Small intestine (tissue), 7 donors: ENCODE measurements around the gene SPP1. TPM values are rescaled to one million over a fixed set of nuclear protein-coding genes. Genes with fewer than 3 reads are reported as not detected.

Source experiments
- DNase-seq, 2 donors: peaks; one replicate each; pipeline versions ENCODE4 v3.0.0 to v3.0.0-alpha.2; 2013
- FAIRE-seq: peaks from 2 replicates; lab custom pipeline; 2012; peaks lifted over from hg19 to GRCh38; lab: Jason Lieb, UNC
- H3K27ac ChIP-seq, 3 donors: one replicate each; pipeline ENCODE4 v1.5.1; 2013; ENCODE audit warnings: low read length in 2 of 3, mild to moderate bottlenecking in 2 of 3, control low read depth in 1 of 3, inconsistent platforms in 1 of 3, low read depth in 1 of 3, moderate library complexity in 1 of 3
- H3K27me3 ChIP-seq, 3 donors: one replicate each; pipeline ENCODE4 v1.6.1; 2013; ENCODE audit warnings: low read length in 3 of 3, inconsistent platforms in 1 of 3; ENCODE audit not compliant: control insufficient read depth in 3 of 3, insufficient read depth in 3 of 3
- H3K36me3 ChIP-seq, 3 donors: one replicate each; pipeline ENCODE4 v1.6.1; 2013; ENCODE audit warnings: low read length in 3 of 3, inconsistent platforms in 1 of 3, low read depth in 1 of 3, mild to moderate bottlenecking in 1 of 3, moderate library complexity in 1 of 3; ENCODE audit not compliant: control insufficient read depth in 3 of 3, insufficient read depth in 2 of 3
- H3K4me1 ChIP-seq, 3 donors: one replicate each; pipeline ENCODE4 v1.6.1; 2013; ENCODE audit warnings: low read length in 2 of 3, inconsistent platforms in 1 of 3, low read depth in 1 of 3, mild to moderate bottlenecking in 1 of 3, moderate library complexity in 1 of 3; ENCODE audit not compliant: control insufficient read depth in 3 of 3, insufficient read depth in 2 of 3
- H3K4me3 ChIP-seq, 3 donors: one replicate each; pipeline ENCODE4 v1.5.1; 2013; ENCODE audit warnings: low read length in 3 of 3, control low read depth in 1 of 3, inconsistent platforms in 1 of 3, low read depth in 1 of 3, mild to moderate bottlenecking in 1 of 3, moderate library complexity in 1 of 3
- H3K9me3 ChIP-seq, 2 donors: one replicate each; pipeline ENCODE4 v1.6.1; 2013; ENCODE audit warnings: low read depth in 1 of 2, low read length in 1 of 2; ENCODE audit not compliant: control insufficient read depth in 2 of 2, insufficient read depth in 1 of 2
- WGBS, 3 donors: extraction: QIAGEN DNeasy Blood & Tissue Kit; methylation state at CpG; one replicate each; pipeline ENCODE4 v1.1.7; 2013; 5-methylcytosine and 5-hydroxymethylcytosine counted together
- polyA plus RNA-seq, 4 donors: library from polyadenylated mRNA; stranded (reverse) in 3 of 4; unstranded in 1 of 4; fragments of 200-250 nt in 3 of 4; fragments of 120-200 nt in 1 of 4; gene quantifications; one replicate each; pipeline versions ENCODE4 v1.2.1 to v1.2.3, GENCODE V29; 2013
- donor health status: healthy with polysubstance abuse.
- donor health status: control.
- donor health status: control.
- donor health status: Bipolar disorder and iron deficiency.
- donor health status: healthy.

The SPP1 gene
- polyA plus RNA-seq, 4 donors = 2.2 to 12.8 (median 3.5) TPM

DNA sequence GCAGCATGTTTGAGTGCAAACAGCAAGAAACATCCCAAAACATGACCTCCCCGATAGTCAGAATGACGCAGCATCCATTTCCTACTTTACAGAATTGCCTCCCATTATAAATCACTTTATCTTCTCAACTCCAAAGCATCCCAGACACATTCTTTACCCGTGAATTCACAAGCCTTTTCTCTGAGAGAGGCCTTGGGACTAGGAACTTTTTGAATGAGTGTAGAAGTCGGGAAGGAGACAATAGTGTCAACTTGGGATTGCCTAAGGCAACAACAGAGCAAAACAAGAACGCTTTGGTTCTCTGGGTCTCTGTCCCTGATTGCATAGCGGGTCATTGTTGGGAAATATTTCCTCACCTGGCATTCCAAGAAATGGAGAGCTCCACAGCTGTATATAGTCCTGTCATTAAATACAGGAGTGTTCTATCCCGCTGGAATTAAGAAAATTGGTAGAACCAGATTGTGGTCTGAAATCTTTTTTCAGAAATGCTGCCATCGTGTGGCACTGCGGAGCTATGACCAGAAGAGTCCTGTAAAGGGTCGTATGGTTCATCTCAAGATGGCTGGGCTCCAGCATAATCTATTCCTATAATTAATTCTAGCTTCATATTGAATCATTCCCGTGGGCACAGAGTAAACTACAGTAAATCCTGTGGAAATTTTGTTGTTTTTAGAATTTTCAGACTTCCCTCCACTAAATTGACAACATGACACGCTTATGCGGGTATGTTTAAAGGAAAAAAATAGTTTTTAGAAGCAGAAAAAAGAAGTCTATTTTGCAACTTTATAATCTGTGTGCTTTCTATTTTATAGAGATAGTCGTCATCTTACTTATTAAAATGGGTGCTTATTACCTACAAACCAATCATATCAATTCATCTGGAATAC is 2.0 kb upstream of the SPP1 start:
- H3K4me1 ChIP-seq = no peaks in the 10 kb centered on the region
- 26 to 30% (median 29%) methylated on average over 14 of the region's 14 CpGs for WGBS, 3 donors
- H3K36me3 ChIP-seq = no peaks in the 10 kb centered on the region
- FAIRE-seq = no peak
- H3K27me3 ChIP-seq = peaks cover 0 to 22% (median 2%) of the 10 kb centered on the region in 3 donors
- H3K9me3 ChIP-seq = no peaks in the 10 kb centered on the region
- no peak overlapping the region for H3K27ac ChIP-seq
- no peak overlapping the region for H3K4me3 ChIP-seq
- peak; percentile 40 to 67 for DNase-seq

DNA sequence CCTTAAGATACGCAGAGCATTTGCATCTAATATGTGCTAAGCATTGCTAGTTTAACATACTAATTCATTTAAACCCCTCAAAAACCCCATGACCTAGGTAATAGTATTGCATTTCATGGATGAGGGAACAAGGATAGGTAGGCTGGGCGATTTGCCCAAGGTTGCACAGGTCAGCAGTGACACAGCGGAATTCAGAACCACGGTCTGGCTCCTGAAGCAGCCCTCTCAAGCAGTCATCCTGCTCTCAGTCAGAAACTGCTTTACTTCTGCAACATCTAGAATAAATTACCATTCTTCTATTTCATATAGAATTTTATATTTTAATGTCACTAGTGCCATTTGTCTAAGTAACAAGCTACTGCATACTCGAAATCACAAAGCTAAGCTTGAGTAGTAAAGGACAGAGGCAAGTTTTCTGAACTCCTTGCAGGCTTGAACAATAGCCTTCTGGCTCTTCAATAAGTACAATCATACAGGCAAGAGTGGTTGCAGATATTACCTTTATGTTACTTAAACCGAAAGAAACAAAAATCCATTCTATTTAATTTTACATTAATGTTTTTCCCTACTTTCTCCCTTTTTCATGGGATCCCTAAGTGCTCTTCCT is 555 bp upstream of the SPP1 start:
- Histone ChIP-seq H3K4me3 (no peak overlapping the region), H3K9me3 (no peaks in the 10 kb centered on the region), H3K27me3 (peaks cover 0 to 22% (median 4%) of the 10 kb centered on the region in 3 donors), H3K36me3 (no peaks in the 10 kb centered on the region), H3K27ac (no peak overlapping the region), H3K4me1 (no peaks in the 10 kb centered on the region)
- WGBS, 3 donors = 45 to 71% (median 50%) methylated on average over 6 of the region's 6 CpGs
- no peak for DNase-seq
- FAIRE-seq = no peak

DNA sequence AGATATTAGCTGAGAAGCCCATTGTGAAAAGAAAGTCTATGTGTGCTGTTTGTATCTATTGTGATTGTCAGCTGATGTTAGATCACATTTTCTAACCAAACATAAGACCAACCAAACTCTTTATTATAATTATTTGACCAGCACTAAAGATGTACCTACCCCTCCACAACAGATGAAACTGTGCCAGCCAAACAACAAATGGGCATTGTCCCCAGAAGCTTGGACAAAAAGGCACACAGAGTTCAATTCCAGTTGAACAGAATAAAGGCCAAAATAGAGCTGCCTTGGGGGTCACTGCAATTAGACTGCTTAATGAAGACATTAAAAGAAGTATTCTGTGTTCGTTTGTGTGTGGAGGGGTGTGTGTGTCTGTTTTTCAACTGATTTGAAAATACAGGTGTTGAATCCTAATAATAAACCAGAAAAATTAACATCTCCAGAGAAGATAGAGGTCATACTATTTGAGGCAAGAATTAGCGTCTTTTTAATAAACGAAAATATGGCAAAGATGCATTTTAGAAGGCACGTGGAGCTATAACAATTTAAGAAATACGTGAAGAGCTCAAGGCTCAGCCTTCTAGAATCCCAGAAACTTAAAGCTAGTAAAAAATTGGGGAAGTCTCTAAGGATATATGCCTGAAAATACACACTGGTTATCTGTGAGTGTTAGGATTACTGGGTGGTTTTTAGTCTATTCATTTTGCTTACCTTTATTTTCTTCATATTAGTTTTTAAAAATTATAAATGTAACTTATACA is 2.2 kb downstream of the SPP1 start:
- Histone ChIP-seq H3K36me3 (no peaks in the 10 kb centered on the region), H3K4me3 (no peak overlapping the region), H3K27me3 (peaks cover 0 to 18% (median 4%) of the 10 kb centered on the region in 3 donors), H3K9me3 (no peaks in the 10 kb centered on the region), H3K4me1 (no peaks in the 10 kb centered on the region), H3K27ac (no peak overlapping the region)
- 77 to 86% (median 85%) methylated on average over 5 of the region's 5 CpGs for WGBS, 3 donors
- FAIRE-seq (no peak), DNase-seq (no peak)

DNA sequence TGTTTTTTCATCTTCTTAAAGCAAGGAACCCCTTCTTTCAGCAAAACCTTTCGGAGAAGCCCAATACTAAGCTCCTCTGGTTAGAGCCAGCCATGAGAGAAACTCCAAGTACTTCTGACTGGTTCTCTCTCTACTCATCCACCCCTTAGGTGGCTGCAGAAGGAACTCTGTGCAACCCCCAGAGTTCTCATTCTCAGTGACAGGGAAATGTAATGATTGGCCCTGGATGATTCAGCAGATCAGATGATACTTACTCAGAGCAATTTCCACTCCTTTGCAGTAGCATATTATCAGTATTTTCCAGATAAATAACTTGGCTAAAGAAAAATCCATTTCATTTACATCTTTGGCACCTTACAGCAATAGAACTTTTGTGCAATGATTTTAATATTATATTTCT is 3.2 kb downstream of the SPP1 start:
- Histone ChIP-seq H3K9me3 (no peaks in the 10 kb centered on the region), H3K36me3 (no peaks in the 10 kb centered on the region), H3K4me1 (no peaks in the 10 kb centered on the region), H3K4me3 (no peak overlapping the region), H3K27me3 (peaks cover 0 to 12% (median 2%) of the 10 kb centered on the region in 3 donors), H3K27ac (no peak overlapping the region)
- DNase-seq (no peak), FAIRE-seq (no peak)
- WGBS, 3 donors = 82 to 95% (median 95%) methylated on average over 1 of the region's 1 CpG

DNA sequence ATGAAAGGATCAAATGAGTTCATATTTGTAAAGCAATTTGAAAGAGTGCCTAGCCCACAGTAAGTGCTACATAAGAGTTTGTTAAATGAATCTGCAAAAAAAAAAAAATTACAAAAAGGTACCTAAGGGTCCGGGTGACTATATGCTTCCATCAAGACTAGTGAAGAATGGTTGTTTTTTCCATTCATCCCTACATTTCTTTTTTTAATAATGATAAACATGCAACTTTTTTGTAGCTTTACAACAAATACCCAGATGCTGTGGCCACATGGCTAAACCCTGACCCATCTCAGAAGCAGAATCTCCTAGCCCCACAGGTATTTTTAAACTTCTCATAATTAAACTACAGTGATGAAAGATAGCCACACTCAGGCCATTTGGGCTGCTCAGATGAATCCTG is 4.3 kb downstream of the SPP1 start:
- Histone ChIP-seq H3K4me3 (no peak overlapping the region), H3K36me3 (no peaks in the 10 kb centered on the region), H3K4me1 (no peaks in the 10 kb centered on the region), H3K9me3 (no peaks in the 10 kb centered on the region), H3K27ac (no peak overlapping the region), H3K27me3 (peaks cover 0 to 11% (median 2%) of the 10 kb centered on the region in 3 donors)
- DNase-seq (no peak), FAIRE-seq (no peak)
- WGBS, 3 donors = 86 to 90% (median 89%) methylated on average over 1 of the region's 1 CpG

DNA sequence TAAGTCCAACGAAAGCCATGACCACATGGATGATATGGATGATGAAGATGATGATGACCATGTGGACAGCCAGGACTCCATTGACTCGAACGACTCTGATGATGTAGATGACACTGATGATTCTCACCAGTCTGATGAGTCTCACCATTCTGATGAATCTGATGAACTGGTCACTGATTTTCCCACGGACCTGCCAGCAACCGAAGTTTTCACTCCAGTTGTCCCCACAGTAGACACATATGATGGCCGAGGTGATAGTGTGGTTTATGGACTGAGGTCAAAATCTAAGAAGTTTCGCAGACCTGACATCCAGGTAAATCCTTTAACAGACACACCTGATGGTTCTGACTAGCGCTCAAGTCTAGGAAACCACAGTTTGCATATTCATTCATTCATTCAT is 6.0 kb downstream of the SPP1 start:
- H3K27ac ChIP-seq = no peak overlapping the region
- H3K36me3 ChIP-seq = no peaks in the 10 kb centered on the region
- no peak overlapping the region for H3K4me3 ChIP-seq
- FAIRE-seq = no peak
- H3K27me3 ChIP-seq = peaks cover 0 to 2% (median 2%) of the 10 kb centered on the region in 3 donors
- H3K9me3 ChIP-seq = no peaks in the 10 kb centered on the region
- 83 to 92% (median 86%) methylated on average over 8 of the region's 8 CpGs for WGBS, 3 donors
- H3K4me1 ChIP-seq = no peaks in the 10 kb centered on the region
- DNase-seq = no peak

DNA sequence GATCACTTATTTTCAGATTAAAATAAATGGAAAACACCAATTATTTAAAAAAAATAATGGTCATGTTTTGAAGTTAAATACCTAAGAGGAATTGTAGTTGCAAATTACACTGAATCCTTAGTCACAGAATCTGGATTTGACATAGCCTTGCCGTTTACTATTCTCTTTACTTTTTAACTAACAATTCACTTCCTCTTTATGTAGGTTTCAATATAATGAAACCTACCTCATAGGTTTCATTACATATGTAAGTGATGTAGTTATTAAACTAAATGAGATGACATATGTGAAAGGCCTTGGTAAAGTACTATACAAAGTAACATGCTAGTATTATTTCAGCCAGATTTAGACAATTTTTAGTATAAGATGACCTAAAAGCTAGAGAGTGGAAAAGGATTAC is 6.5 kb downstream of the SPP1 start:
- no peak overlapping the region for H3K4me3 ChIP-seq
- H3K27ac ChIP-seq = no peak overlapping the region
- DNase-seq (no peak), FAIRE-seq (no peak)
- WGBS, 3 donors = 63 to 79% (median 79%) methylated on average over 1 of the region's 1 CpG
- no peaks in the 10 kb centered on the region for H3K4me1 ChIP-seq
- H3K27me3 ChIP-seq = peaks cover 0 to 2% (median 2%) of the 10 kb centered on the region in 3 donors
- no peaks in the 10 kb centered on the region for H3K36me3 ChIP-seq
- no peaks in the 10 kb centered on the region for H3K9me3 ChIP-seq

DNA sequence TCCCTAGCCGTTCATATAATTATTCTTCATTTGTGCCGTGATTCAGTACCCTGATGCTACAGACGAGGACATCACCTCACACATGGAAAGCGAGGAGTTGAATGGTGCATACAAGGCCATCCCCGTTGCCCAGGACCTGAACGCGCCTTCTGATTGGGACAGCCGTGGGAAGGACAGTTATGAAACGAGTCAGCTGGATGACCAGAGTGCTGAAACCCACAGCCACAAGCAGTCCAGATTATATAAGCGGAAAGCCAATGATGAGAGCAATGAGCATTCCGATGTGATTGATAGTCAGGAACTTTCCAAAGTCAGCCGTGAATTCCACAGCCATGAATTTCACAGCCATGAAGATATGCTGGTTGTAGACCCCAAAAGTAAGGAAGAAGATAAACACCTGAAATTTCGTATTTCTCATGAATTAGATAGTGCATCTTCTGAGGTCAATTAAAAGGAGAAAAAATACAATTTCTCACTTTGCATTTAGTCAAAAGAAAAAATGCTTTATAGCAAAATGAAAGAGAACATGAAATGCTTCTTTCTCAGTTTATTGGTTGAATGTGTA is 7.0 kb downstream of the SPP1 start:
- FAIRE-seq = no peak
- Histone ChIP-seq H3K4me3 (no peak overlapping the region), H3K27ac (no peak overlapping the region), H3K4me1 (no peaks in the 10 kb centered on the region), H3K9me3 (no peaks in the 10 kb centered on the region), H3K36me3 (no peaks in the 10 kb centered on the region), H3K27me3 (peaks cover 0 to 2% (median 2%) of the 10 kb centered on the region in 3 donors)
- no peak for DNase-seq
- 86 to 87% (median 87%) methylated on average over 13 of the region's 13 CpGs for WGBS, 3 donors
